K562 (cell line): ENCODE results near the gene GBF1. TPM values are rescaled to one million over a fixed set of nuclear protein-coding genes. Genes with fewer than 3 reads are reported as not detected.

Source experiments
- ATAC-seq: fragments of 200-7000 bp; cut with Tn5 transposase; 3 replicates; pipeline ENCODE4 v1.9.1; 2020; ENCODE audit warnings: moderate library complexity
- BruUV-seq: library from RNA; stranded (reverse); fragments of 400-500 nt; replicated peaks from 2 replicates; lab custom pipeline; 2021; lab: Mats Ljungman, UMichigan
- CTCF ChIA-PET: fragments of 300-600 bp; formaldehyde crosslinking; extraction: SDS; loops from one replicate; lab custom pipeline; 2021; ENCODE audit warnings: low intra/inter-chr PET ratio; lab: Yijun Ruan, JAX
- POLR2A ChIA-PET: fragments of 300-600, 350-650 bp; sonication (Branson Sonifier 250); formaldehyde crosslinking; extraction: SDS; loops from one replicate; lab custom pipeline; 2021; ENCODE audit warnings: antibody characterized with exemption, inconsistent platforms; lab: Yijun Ruan, JAX
- DNase-seq, 4 experiments: peaks; one replicate each; pipeline versions ENCODE4 v3.0.0 to v3.0.0-alpha.2; 2011 to 2018; ENCODE audit warnings: low spot score in 3 of 4, mixed read lengths in 3 of 4; ENCODE audit errors: extremely low read depth in 1 of 4
- FAIRE-seq: peaks from 2 replicates; lab custom pipeline; 2011; peaks lifted over from hg19 to GRCh38; lab: Jason Lieb, UNC
- H2AFZ ChIP-seq: 2 replicates; pipeline ENCODE4 v1.6.0; 2011; ENCODE audit warnings: low read depth, low read length, control low read depth, inconsistent platforms
- H3K27ac ChIP-seq: fragments of 200-600 bp; 3 replicates; pipeline ENCODE4 v1.8.0; 2011; ENCODE audit warnings: low read depth, mild to moderate bottlenecking, control low read depth, inconsistent platforms, low read length, moderate library complexity, mixed read lengths; ENCODE audit errors: extremely low read depth
- H3K27me3 ChIP-seq, 2 experiments: fragments of 300-600 bp in 1 of 2; 2 replicates in 1 of 2; 3 replicates in 1 of 2; pipeline versions ENCODE4 v1.6.0 to v1.8.0; 2011; ENCODE audit warnings: inconsistent platforms in 2 of 2, low read length in 2 of 2, mild to moderate bottlenecking in 1 of 2, mixed read lengths in 1 of 2, moderate library complexity in 1 of 2; ENCODE audit not compliant: control insufficient read depth in 2 of 2, insufficient read depth in 2 of 2
- H3K36me3 ChIP-seq: fragments of 300-600 bp; 3 replicates; pipeline ENCODE4 v1.8.0; 2011; ENCODE audit warnings: mild to moderate bottlenecking, low read length, inconsistent platforms; ENCODE audit not compliant: control insufficient read depth, insufficient read depth
- H3K4me1 ChIP-seq, 2 experiments: fragments of 200-600 bp in 1 of 2; replicated peaks in 1 of 2; 2 replicates in 1 of 2; 3 replicates in 1 of 2; pipeline versions ENCODE4 v1.5.1 to v1.8.0; 2011; ENCODE audit warnings: inconsistent platforms in 2 of 2, low read length in 2 of 2, mild to moderate bottlenecking in 1 of 2, mixed read lengths in 1 of 2, moderate library complexity in 1 of 2; ENCODE audit not compliant: control insufficient read depth in 2 of 2, insufficient read depth in 2 of 2
- H3K4me2 ChIP-seq: 2 replicates; pipeline ENCODE4 v1.6.1; 2011; ENCODE audit warnings: low read length, control low read depth, inconsistent platforms, mixed read lengths; ENCODE audit not compliant: insufficient read depth
- H3K4me3 ChIP-seq: fragments of 200-600 bp; sonication (generic), shearing (Covaris generic); 2 replicates; pipeline ENCODE4 v1.5.1; 2016; ENCODE audit warnings: control low read depth, inconsistent platforms
- H3K79me2 ChIP-seq: fragments of 200-600 bp; 3 replicates; pipeline ENCODE4 v1.8.0; 2011; ENCODE audit warnings: low read length, inconsistent platforms; ENCODE audit not compliant: control insufficient read depth, insufficient read depth
- H3K9ac ChIP-seq, 2 experiments: 2 replicates each; pipeline versions ENCODE4 v1.6.0 to v1.6.1; 2011; ENCODE audit warnings: low read depth in 2 of 2, low read length in 2 of 2, control low read depth in 1 of 2, inconsistent platforms in 1 of 2, mild to moderate bottlenecking in 1 of 2, mixed read lengths in 1 of 2; ENCODE audit not compliant: insufficient read depth in 1 of 2
- H3K9me1 ChIP-seq: one replicate; pipeline ENCODE4 v1.6.0; 2011; ENCODE audit warnings: inconsistent platforms, mild to moderate bottlenecking, low read length, moderate library complexity; ENCODE audit not compliant: control insufficient read depth, insufficient read depth
- H3K9me3 ChIP-seq: replicated peaks from 2 replicates; pipeline ENCODE4 v1.5.1; 2011; ENCODE audit warnings: low read depth, low read length, inconsistent platforms; ENCODE audit not compliant: control insufficient read depth, insufficient read depth
- H4K20me1 ChIP-seq: replicated peaks from 2 replicates; pipeline ENCODE4 v1.6.1; 2011; ENCODE audit warnings: low read length, inconsistent platforms, mixed read lengths; ENCODE audit not compliant: control insufficient read depth, insufficient read depth
- HIVEP1 ChIP-seq: fragments of 250-450 bp; sonication (Bioruptor Pico); IDR thresholded peaks from 2 replicates; pipeline ENCODE4 v1.4.0; 2020; ENCODE audit warnings: mild to moderate bottlenecking
- HOXB6 ChIP-seq: fragments of 250-450 bp; sonication (Bioruptor Pico); IDR thresholded peaks from 2 replicates; pipeline ENCODE4 v1.5.1; 2022; ENCODE audit warnings: mild to moderate bottlenecking, borderline replicate concordance
- JUNB ChIP-seq: fragments of 450-650 bp; formaldehyde crosslinking; conservative IDR thresholded peaks from 2 replicates; pipeline ENCODE4 v1.4.0; 2020; ENCODE audit warnings: mild to moderate bottlenecking
- KDM5B ChIP-seq: fragments of 200-600 bp; sonication (generic); IDR thresholded peaks from 2 replicates; pipeline ENCODE4 v1.6.1; 2012; ENCODE audit warnings: low read depth, mild to moderate bottlenecking, moderate library complexity, low read length, control low read depth, inconsistent platforms; ENCODE audit not compliant: insufficient replicate concordance
- PRMT5 ChIP-seq: sonication (generic); formaldehyde crosslinking; IDR thresholded peaks from 2 replicates; pipeline ENCODE4 v1.5.0; 2020; ENCODE audit warnings: missing genetic modification reagents
- SMARCC2 ChIP-seq: fragments of 450-650 bp; IDR thresholded peaks from 2 replicates; pipeline ENCODE4 v1.6.1; 2017; ENCODE audit warnings: antibody characterized with exemption, moderate library complexity, mild to moderate bottlenecking, low read depth
- SPI1 ChIP-seq: IDR thresholded peaks from 2 replicates; pipeline ENCODE4 v1.6.1; 2011; ENCODE audit warnings: low read depth, low read length, control low read depth, borderline replicate concordance
- TSC22D4 ChIP-seq: fragments of 450-650 bp; IDR thresholded peaks from 2 replicates; pipeline ENCODE4 v1.6.1; 2016; ENCODE audit warnings: missing genetic modification characterization, missing biosample characterization, control low read depth
- ZNF140 ChIP-seq: fragments of 250-450 bp; sonication (Bioruptor Pico); IDR thresholded peaks from 2 replicates; pipeline ENCODE4 v1.8.0; 2021; ENCODE audit warnings: moderate library complexity, mild to moderate bottlenecking, inconsistent platforms
- ZNF766 ChIP-seq: fragments of 200-800 bp; sonication (Bioruptor generic); conservative IDR thresholded peaks from 2 replicates; pipeline ENCODE4 v1.6.1; 2016; ENCODE audit warnings: missing genetic modification characterization, missing compliant biosample characterization
- WGBS: fragments of 100-300 bp; shearing (Covaris generic); methylation state at CpG from one replicate; pipeline ENCODE4 v1.1.6; 2016; ENCODE audit warnings: low coverage, mixed read lengths; ENCODE audit not compliant: insufficient coverage; ENCODE audit errors: missing lambda C conversion rate; 5-methylcytosine and 5-hydroxymethylcytosine counted together
- in situ Hi-C: fragments of 300-500 bp; cut with MboI; formaldehyde crosslinking; loops from 4 replicates; pipeline ENCODE4 v1.15.0; 2018; ENCODE audit warnings: inconsistent platforms, mixed read lengths
- intact Hi-C: fragments of 100-400 bp; cut with micrococcal nuclease; formaldehyde crosslinking; loops from 2 replicates; pipeline ENCODE4 v1.14.2; 2022
- polyA plus RNA-seq, 8 experiments: library from polyadenylated mRNA; depleted of rRNA in 4 of 8; stranded (reverse) in 5 of 8; unstranded in 3 of 8; fragments of >200 nt; fragmentation: Nextera tagmentation in 2 of 8; fragmentation: Illumina TruSeq in 1 of 8; extraction: Ambion mirVana in 2 of 8; extraction: Trizol in 1 of 8; gene quantifications; 2 replicates each; pipeline versions ENCODE4 v1.2.1 to v1.2.3, GENCODE V29; 2011 to 2014; ENCODE audit warnings: inconsistent platforms in 1 of 8, missing spikeins in 1 of 8
- total RNA-seq, 7 experiments: library from RNA; depleted of rRNA in 6 of 7; stranded (reverse); fragments of >200 nt in 6 of 7; fragmentation: Illumina TruSeq in 2 of 7; extraction: Trizol in 2 of 7; gene quantifications; 2 replicates each; pipeline versions ENCODE4 v1.2.1 to v1.2.3, GENCODE V29; 2011 to 2021; ENCODE audit warnings: low replicate concordance in 1 of 7
- TF ChIP-seq, protein P1 (sequence below), 2 experiments: fragments of 450-650 bp in 1 of 2; sonication (generic) in 1 of 2; formaldehyde crosslinking; conservative IDR thresholded peaks; 2 replicates each; pipeline versions ENCODE4 v1.4.0 to v1.8.1; 2020 to 2022; ENCODE audit warnings: mild to moderate bottlenecking in 1 of 2, missing genetic modification reagents in 1 of 2
- TF ChIP-seq, protein P2 (sequence below): IDR thresholded peaks from 2 replicates; pipeline ENCODE4 v1.6.1; 2012; ENCODE audit warnings: low read depth, low read length, improper control_type of control experiment, borderline replicate concordance
- TF ChIP-seq, protein P3 (sequence below): sonication (generic); formaldehyde crosslinking; IDR thresholded peaks from 2 replicates; pipeline ENCODE4 v1.8.1; 2023; ENCODE audit warnings: mild to moderate bottlenecking, missing genetic modification reagents
- TF ChIP-seq, protein P4 (sequence below): sonication (generic); formaldehyde crosslinking; IDR thresholded peaks from 2 replicates; pipeline ENCODE4 v1.8.1; 2022; ENCODE audit warnings: missing genetic modification reagents

GBF1 gene
- total and polyA plus RNA-seq, 9 of the 15 experiments (the other 6 are each of a cell fraction or from before 2014, with no cell fraction given): 0.69 to 28.0 (median 10.3) TPM

DNA sequence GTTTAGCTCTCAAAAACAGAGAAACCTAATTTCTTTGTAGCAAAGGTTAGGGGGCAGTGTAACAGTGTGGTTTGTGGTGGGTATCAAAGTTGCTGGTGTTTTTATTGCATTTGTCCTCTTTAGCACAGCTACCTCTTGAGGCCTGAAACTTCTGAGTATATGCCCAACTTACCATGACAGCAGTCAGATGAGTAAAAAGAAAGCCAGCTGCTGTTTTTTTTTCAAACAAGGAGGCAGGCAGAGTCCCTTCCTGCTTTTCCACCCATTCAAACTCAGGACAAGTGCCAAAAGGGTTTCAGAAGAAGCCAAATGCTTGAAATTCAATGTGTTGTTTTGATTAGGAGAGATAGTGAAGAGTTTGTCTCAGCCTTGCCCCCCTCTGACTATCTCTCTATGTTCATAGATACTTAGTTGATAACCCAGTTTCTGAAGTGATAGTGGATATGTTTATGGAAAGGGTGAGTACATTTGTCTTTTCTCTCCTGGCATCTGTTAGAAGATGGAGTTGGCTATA is 23.1 kb downstream of the GBF1 start (continued):
- TF ChIP-seq SPI1: no peak

DNA sequence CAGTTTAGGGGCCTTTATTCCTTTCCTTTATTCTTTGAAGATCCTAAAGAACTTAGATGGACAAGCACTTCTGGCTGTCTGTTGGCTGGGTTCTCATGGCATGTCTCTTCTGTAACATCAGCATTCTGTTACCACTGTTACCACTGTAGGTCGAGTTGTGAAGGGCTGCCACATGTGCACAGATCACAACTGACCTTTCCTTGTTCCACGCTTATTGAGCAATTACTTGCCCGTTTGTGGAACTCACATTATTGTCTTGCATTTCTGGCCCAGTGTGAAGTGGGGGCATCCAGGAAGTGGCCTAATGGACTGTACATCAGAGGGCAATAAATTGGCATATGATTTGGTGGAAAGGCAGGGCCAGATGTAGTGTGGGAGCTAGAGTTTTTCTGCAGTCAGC is 23.7 kb downstream of the GBF1 start:
- Histone ChIP-seq H3K9me3 (no peaks in the 10 kb centered on the region), H3K4me3 (no peak overlapping the region)
- POLR2A ChIA-PET: interaction anchor here (1.0 kb wide), 1 partner anchor 14 kb away, joined by 3 read pairs; no protein-coding TSS in a partner anchor
- WGBS: 40% methylated on average over 3 of the region's 3 CpGs
- no peak for TF ChIP-seq HIVEP1
- TF ChIP-seq JUNB (CRISPR knock-in tag): no peak
- no peak for TF ChIP-seq SMARCC2
- TF ChIP-seq PRMT5 (CRISPR knock-in tag): no peak
- TF ChIP-seq, protein P1, sequence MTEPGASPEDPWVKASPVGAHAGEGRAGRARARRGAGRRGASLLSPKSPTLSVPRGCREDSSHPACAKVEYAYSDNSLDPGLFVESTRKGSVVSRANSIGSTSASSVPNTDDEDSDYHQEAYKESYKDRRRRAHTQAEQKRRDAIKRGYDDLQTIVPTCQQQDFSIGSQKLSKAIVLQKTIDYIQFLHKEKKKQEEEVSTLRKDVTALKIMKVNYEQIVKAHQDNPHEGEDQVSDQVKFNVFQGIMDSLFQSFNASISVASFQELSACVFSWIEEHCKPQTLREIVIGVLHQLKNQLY (CRISPR knock-in tag; conservative IDR thresholded peaks at IDR 0.05): no peak
- TF ChIP-seq ZNF140 (CRISPR knock-in tag): no peak
- TF ChIP-seq KDM5B: no peak
- no peak for TF ChIP-seq ZNF766 (CRISPR knock-in tag)
- TF ChIP-seq, protein P2, sequence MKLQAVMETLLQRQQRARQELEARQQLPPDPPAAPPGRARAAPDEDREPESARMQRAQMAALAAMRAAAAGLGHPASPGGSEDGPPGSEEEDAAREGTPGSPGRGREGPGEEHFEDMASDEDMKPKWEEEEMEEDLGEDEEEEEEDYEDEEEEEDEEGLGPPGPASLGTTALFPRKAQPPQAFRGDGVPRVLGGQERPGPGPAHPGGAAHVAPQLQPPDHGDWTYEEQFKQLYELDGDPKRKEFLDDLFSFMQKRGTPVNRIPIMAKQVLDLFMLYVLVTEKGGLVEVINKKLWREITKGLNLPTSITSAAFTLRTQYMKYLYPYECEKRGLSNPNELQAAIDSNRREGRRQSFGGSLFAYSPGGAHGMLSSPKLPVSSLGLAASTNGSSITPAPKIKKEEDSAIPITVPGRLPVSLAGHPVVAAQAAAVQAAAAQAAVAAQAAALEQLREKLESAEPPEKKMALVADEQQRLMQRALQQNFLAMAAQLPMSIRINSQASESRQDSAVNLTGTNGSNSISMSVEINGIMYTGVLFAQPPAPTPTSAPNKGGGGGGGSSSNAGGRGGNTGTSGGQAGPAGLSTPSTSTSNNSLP: no peak
- TF ChIP-seq, protein P3, sequence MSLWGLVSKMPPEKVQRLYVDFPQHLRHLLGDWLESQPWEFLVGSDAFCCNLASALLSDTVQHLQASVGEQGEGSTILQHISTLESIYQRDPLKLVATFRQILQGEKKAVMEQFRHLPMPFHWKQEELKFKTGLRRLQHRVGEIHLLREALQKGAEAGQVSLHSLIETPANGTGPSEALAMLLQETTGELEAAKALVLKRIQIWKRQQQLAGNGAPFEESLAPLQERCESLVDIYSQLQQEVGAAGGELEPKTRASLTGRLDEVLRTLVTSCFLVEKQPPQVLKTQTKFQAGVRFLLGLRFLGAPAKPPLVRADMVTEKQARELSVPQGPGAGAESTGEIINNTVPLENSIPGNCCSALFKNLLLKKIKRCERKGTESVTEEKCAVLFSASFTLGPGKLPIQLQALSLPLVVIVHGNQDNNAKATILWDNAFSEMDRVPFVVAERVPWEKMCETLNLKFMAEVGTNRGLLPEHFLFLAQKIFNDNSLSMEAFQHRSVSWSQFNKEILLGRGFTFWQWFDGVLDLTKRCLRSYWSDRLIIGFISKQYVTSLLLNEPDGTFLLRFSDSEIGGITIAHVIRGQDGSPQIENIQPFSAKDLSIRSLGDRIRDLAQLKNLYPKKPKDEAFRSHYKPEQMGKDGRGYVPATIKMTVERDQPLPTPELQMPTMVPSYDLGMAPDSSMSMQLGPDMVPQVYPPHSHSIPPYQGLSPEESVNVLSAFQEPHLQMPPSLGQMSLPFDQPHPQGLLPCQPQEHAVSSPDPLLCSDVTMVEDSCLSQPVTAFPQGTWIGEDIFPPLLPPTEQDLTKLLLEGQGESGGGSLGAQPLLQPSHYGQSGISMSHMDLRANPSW (CRISPR knock-in tag): no peak
- TF ChIP-seq, protein P4, sequence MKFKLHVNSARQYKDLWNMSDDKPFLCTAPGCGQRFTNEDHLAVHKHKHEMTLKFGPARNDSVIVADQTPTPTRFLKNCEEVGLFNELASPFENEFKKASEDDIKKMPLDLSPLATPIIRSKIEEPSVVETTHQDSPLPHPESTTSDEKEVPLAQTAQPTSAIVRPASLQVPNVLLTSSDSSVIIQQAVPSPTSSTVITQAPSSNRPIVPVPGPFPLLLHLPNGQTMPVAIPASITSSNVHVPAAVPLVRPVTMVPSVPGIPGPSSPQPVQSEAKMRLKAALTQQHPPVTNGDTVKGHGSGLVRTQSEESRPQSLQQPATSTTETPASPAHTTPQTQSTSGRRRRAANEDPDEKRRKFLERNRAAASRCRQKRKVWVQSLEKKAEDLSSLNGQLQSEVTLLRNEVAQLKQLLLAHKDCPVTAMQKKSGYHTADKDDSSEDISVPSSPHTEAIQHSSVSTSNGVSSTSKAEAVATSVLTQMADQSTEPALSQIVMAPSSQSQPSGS (CRISPR knock-in tag): no peak
- no peak for TF ChIP-seq HOXB6 (CRISPR knock-in tag)
- no peak for TF ChIP-seq TSC22D4
- TF ChIP-seq, all 486 proteins: peak for 0
- no peak overlapping the region for H3K4me2 ChIP-seq
- no peak for FAIRE-seq
- in situ Hi-C loops: no loop called here
- H4K20me1 ChIP-seq: no peaks in the 10 kb centered on the region
- no peak overlapping the region for H3K9ac ChIP-seq
- ATAC-seq: no peak
- intact Hi-C loops: no loop called here
- no peaks in the 10 kb centered on the region for H3K27me3 ChIP-seq
- no peaks in the 10 kb centered on the region for H3K4me1 ChIP-seq
- H3K79me2 ChIP-seq: peaks cover 29% of the 10 kb centered on the region
- DNase-seq: no peak
- CTCF ChIA-PET: no interaction called here
- H3K9me1 ChIP-seq: no peaks in the 10 kb centered on the region
- no TSS peak for BruUV-seq
- H3K36me3 ChIP-seq: peaks cover 23% of the 10 kb centered on the region
- H3K27ac ChIP-seq: no peak overlapping the region
- H2AFZ ChIP-seq: no peak overlapping the region
